Adrenal gland (tissue), 5 donors: Measurements from ENCODE around the gene CCDC83.

ENCODE experiments used
- CTCF ChIP-seq, 6 experiments: fragments of 450-650 bp in 4 of 6; fragments of 200-600 bp in 2 of 6; sonication (generic) in 1 of 6; IDR thresholded peaks; 1 replicate in 5 of 6; 2 replicates in 1 of 6; pipeline versions ENCODE4 v1.5.1 to v1.8.0; 2016 to 2021; ENCODE audit warnings: antibody characterized with exemption in 6 of 6, mild to moderate bottlenecking in 2 of 6, moderate library complexity in 1 of 6
- POLR2A ChIP-seq, 2 donors: fragments of 450-650 bp; IDR thresholded peaks; one replicate each; pipeline ENCODE4 v1.6.1; 2017; ENCODE audit warnings: antibody characterized with exemption in 2 of 2, mild to moderate bottlenecking in 2 of 2, moderate library complexity in 1 of 2
- donor health status: DM: no; HTN: no; CAD: no.

- no peak for TF ChIP-seq CTCF (IDR thresholded peaks at IDR 0.05)
- no peak for TF ChIP-seq POLR2A (IDR thresholded peaks at IDR 0.05)
Measured at GRCh38 chr11:85935751-85936150, 80.6 kb downstream of the CCDC83 start.
